ENCODE results near the gene CDH23. TPM values are rescaled to one million over a fixed set of nuclear protein-coding genes. Genes with fewer than 3 reads are reported as not detected.
A peak's percentile ranks its signal among the peaks of the same experiment; 100 is the strongest.

Gene CDH23
- polyA plus RNA-seq, 2 of the 4 experiments (the other 2 are of a cell fraction), result 1.1 to 2.3 TPM

GRCh38 chr10:71646592-71647292 is 250.0 kb downstream of the CDH23 start:
- 63% methylated on average over 9 of the region's 13 CpGs for WGBS (ENCODE audit: missing lambda C conversion rate)
- no peak for FAIRE-seq

GRCh38 chr10:71647526-71648253 is 251.0 kb downstream of the CDH23 start:
- TF ChIP-seq HES2 (IDR thresholded peaks at IDR 0.05), result no peak
- TF ChIP-seq, protein P1, sequence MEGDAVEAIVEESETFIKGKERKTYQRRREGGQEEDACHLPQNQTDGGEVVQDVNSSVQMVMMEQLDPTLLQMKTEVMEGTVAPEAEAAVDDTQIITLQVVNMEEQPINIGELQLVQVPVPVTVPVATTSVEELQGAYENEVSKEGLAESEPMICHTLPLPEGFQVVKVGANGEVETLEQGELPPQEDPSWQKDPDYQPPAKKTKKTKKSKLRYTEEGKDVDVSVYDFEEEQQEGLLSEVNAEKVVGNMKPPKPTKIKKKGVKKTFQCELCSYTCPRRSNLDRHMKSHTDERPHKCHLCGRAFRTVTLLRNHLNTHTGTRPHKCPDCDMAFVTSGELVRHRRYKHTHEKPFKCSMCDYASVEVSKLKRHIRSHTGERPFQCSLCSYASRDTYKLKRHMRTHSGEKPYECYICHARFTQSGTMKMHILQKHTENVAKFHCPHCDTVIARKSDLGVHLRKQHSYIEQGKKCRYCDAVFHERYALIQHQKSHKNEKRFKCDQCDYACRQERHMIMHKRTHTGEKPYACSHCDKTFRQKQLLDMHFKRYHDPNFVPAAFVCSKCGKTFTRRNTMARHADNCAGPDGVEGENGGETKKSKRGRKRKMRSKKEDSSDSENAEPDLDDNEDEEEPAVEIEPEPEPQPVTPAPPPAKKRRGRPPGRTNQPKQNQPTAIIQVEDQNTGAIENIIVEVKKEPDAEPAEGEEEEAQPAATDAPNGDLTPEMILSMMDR (IDR thresholded peaks at IDR 0.05), result peak; percentile 37
- H3K4me2 ChIP-seq, result no peak overlapping the region
- WGBS (ENCODE audit: missing lambda C conversion rate), result 60% methylated on average over 14 of the region's 14 CpGs
- no peak overlapping the region for H3K4me3 ChIP-seq
- POLR2A ChIA-PET, result no interaction called here
- DNase-seq (ENCODE audit: low read depth in 1 of 2, low spot score in 1 of 2), result peak in 1 of 2 experiments; percentile 43
- no peaks in the 10 kb centered on the region for H3K9me3 ChIP-seq
- no peak for FAIRE-seq
- CTCF ChIA-PET, result interaction anchor here (0.6 to 1.5 kb wide), 7 partner anchors 11 to 328 kb away, joined by 3 to 6 read pairs (median 3); no protein-coding TSS in a partner anchor
- no peak overlapping the region for H3K27ac ChIP-seq
- H3K4me1 ChIP-seq, result no peaks in the 10 kb centered on the region
- peak in 1 of 2 experiments; percentile 70; a peak in 3 of 6 replicates for ATAC-seq

More at GRCh38 chr10:71646592-71647292, 250.0 kb downstream of the CDH23 start:
- ChIA-PET CTCF (interaction anchor here (1.2 to 1.5 kb wide), 2 partner anchors 10 to 12 kb away, joined by 3 to 6 read pairs; no protein-coding TSS in a partner anchor), POLR2A (no interaction called here)
- Histone ChIP-seq H3K4me1 (no peaks in the 10 kb centered on the region), H3K4me2 (no peak overlapping the region), H3K4me3 (no peak overlapping the region), H3K9me3 (no peaks in the 10 kb centered on the region), H3K27ac (no peak overlapping the region)
- no peak for TF ChIP-seq USF2 (IDR thresholded peaks at IDR 0.05)
- TF ChIP-seq HMGXB4 (CRISPR knock-in tag; IDR thresholded peaks at IDR 0.05; ENCODE audit: borderline replicate concordance), result no peak
- no peak for TF ChIP-seq TP53 (CRISPR knock-in tag; IDR thresholded peaks at IDR 0.05)
- TF ChIP-seq, protein P1 (IDR thresholded peaks at IDR 0.05), result no peak
- no peak for TF ChIP-seq CHD2 (IDR thresholded peaks at IDR 0.05; ENCODE audit: low read length, partially characterized antibody)
- TF ChIP-seq ZFP36 (IDR thresholded peaks at IDR 0.05; ENCODE audit: borderline replicate concordance, partially characterized antibody), result no peak
- no peak for TF ChIP-seq EHMT2 (IDR thresholded peaks at IDR 0.05; ENCODE audit: low read depth)
- ATAC-seq (no peak), DNase-seq (ENCODE audit: low read depth in 1 of 2, low spot score in 1 of 2) (no peak)

DNA sequence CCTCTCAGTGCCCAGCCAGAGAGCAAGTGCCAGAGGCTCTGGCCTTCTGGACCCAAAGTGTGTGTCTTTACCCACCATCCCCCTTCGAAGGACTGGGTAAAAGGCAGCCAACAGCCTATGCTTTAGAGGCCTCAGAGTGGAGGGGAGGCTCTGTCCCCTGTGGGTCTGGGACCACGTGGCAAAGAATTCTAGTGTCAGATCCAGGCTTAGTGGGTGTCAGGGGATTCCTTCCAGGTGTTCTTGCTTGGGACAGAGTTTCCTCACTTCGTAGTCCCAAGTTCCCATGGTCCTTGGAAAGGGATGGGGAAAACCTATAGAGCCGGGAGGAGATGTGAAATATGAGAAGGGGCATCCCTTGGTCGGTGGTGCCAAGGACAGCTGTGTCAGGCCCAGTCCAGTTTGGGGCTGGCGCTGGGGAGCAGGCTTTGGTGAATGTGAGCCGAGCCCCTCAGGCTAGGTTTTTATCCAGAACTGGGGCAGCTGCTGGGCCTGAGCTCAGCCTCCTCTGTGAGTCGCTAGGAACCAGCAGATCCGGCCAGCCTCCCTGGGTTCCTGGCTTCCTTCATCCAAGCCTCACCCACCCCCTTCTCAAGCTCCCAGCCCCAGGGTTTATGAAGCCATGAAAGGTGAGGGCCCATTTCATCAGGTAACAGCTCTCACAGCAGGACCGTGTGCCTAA is 251.7 kb downstream of the CDH23 start:
- FAIRE-seq, result no peak
- no peaks in the 10 kb centered on the region for H3K4me1 ChIP-seq
- H3K9me3 ChIP-seq, result no peaks in the 10 kb centered on the region
- ChIA-PET CTCF (interaction anchor here (0.6 to 1.5 kb wide), 10 partner anchors 9 to 329 kb away, joined by 3 to 6 read pairs (median 3); no protein-coding TSS in a partner anchor), POLR2A (no interaction called here)
- no peak overlapping the region for H3K4me3 ChIP-seq
- WGBS (ENCODE audit: missing lambda C conversion rate), result 68% methylated on average over 9 of the region's 10 CpGs
- H3K4me2 ChIP-seq, result no peak overlapping the region
- ATAC-seq, result no peak
- DNase-seq (ENCODE audit: low read depth in 1 of 2, low spot score in 1 of 2), result no peak
- no peak overlapping the region for H3K27ac ChIP-seq
- TF ChIP-seq PBX3 (IDR thresholded peaks at IDR 0.05) (no peak), HOXB13 (CRISPR knock-in tag; IDR thresholded peaks at IDR 0.05; ENCODE audit: low read depth) (no peak), RARB (CRISPR knock-in tag; IDR thresholded peaks at IDR 0.05) (no peak), BCL3 (IDR thresholded peaks at IDR 0.05) (no peak), ZSCAN20 (CRISPR knock-in tag; IDR thresholded peaks at IDR 0.05) (no peak), E2F6 (IDR thresholded peaks at IDR 0.05; ENCODE audit: borderline replicate concordance, low read depth) (no peak), EP300 (IDR thresholded peaks at IDR 0.05) (no peak), TP53 (CRISPR knock-in tag; IDR thresholded peaks at IDR 0.05) (no peak), CBX8 (IDR thresholded peaks at IDR 0.05) (no peak), GATA3 (IDR thresholded peaks at IDR 0.05; ENCODE audit: borderline replicate concordance) (no peak), EHF (CRISPR knock-in tag; IDR thresholded peaks at IDR 0.05) (no peak)

All from A549 (cell line).